ENCODE results near the gene SGMS1. TPM values are rescaled to one million over a fixed set of nuclear protein-coding genes. Genes with fewer than 3 reads are reported as not detected.

Gene SGMS1
- polyA plus RNA-seq, 1 of the 3 experiments (the other 2 are of a cell fraction), result 6.3 TPM

- Histone ChIP-seq H3K27ac (ENCODE audit: low read depth in 2 of 2, low read length in 1 of 2) (no peak overlapping the region), H3K9me2 (no peaks in the 10 kb centered on the region), H3K79me2 (ENCODE audit: insufficient read depth) (no peaks in the 10 kb centered on the region; the same call in none of the 2 replicates), H3K4me3 (ENCODE audit: low read depth in 2 of 2, low read length in 1 of 2) (no peak overlapping the region), H3K9ac (no peak overlapping the region), H3K4me2 (no peak overlapping the region), H3K36me3 (replicated peaks in 1 of 2; ENCODE audit: control insufficient read depth in 1 of 2, insufficient read depth in 2 of 2, low read length in 1 of 2) (no peaks in the 10 kb centered on the region), H3K27me3 (ENCODE audit: insufficient read depth) (no peaks in the 10 kb centered on the region), H3K4me1 (ENCODE audit: control insufficient read depth in 1 of 2, insufficient read depth in 2 of 2, low read depth in 1 of 2, low read length in 1 of 2) (peaks cover 2 to 4% of the 10 kb centered on the region in 2 experiments; a peak in 1 of 4 replicates), H3K9me3 (no peaks in the 10 kb centered on the region), H3F3A (replicated peaks; ENCODE audit: insufficient read depth) (no peaks in the 10 kb centered on the region), H4K20me1 (ENCODE audit: insufficient read depth) (no peaks in the 10 kb centered on the region), H2AFZ (ENCODE audit: low read depth) (no peak overlapping the region)
- TF ChIP-seq MEF2A (IDR thresholded peaks at IDR 0.05; ENCODE audit: borderline replicate concordance, low read depth) (no peak), USF2 (IDR thresholded peaks at IDR 0.05; ENCODE audit: borderline replicate concordance, low read depth, low read length) (no peak), EZH2phosphoT487 (IDR thresholded peaks at IDR 0.05; ENCODE audit: borderline replicate concordance, low read depth) (no peak), RXRA (IDR thresholded peaks at IDR 0.05; ENCODE audit: borderline replicate concordance, low read depth) (no peak), MXI1 (IDR thresholded peaks at IDR 0.05; ENCODE audit: low read depth, low read length) (no peak), FOXJ3 (CRISPR knock-in tag; IDR thresholded peaks at IDR 0.05) (no peak), ELF1 (IDR thresholded peaks at IDR 0.05) (no peak), NRF1 (IDR thresholded peaks at IDR 0.05; ENCODE audit: low read depth, low read length) (no peak), GATA2 (CRISPR knock-in tag; IDR thresholded peaks at IDR 0.05) (no peak), FOSL2 (IDR thresholded peaks at IDR 0.05; ENCODE audit: borderline replicate concordance, low read depth) (no peak), RFX5 (IDR thresholded peaks at IDR 0.05; ENCODE audit: low read length) (no peak), JUND (IDR thresholded peaks at IDR 0.05) (no peak)
- CTCF ChIA-PET, result no interaction called here
- POLR2A ChIA-PET, result no interaction called here
- WGBS (ENCODE audit: low lambda C conversion rate), result 92% methylated on average over 1 of the region's 1 CpG
- DNase-seq, result no peak
Measured at GRCh38 chr10:50512214-50512595, 111.6 kb downstream of the SGMS1 start.

GRCh38 chr10:50511492-50512213 lies 112.1 kb downstream of the SGMS1 start:
- Histone ChIP-seq H3K4me3 (ENCODE audit: low read depth in 2 of 2, low read length in 1 of 2) (no peak overlapping the region), H3K9ac (no peak overlapping the region), H3K4me1 (ENCODE audit: control insufficient read depth in 1 of 2, insufficient read depth in 2 of 2, low read depth in 1 of 2, low read length in 1 of 2) (peaks cover 4% of the 10 kb centered on the region in 2 experiments; a peak in 1 of 4 replicates), H3K27ac (ENCODE audit: low read depth in 2 of 2, low read length in 1 of 2) (no peak overlapping the region), H3K36me3 (replicated peaks in 1 of 2; ENCODE audit: control insufficient read depth in 1 of 2, insufficient read depth in 2 of 2, low read length in 1 of 2) (no peaks in the 10 kb centered on the region), H3K9me3 (no peaks in the 10 kb centered on the region), H3F3A (replicated peaks; ENCODE audit: insufficient read depth) (no peaks in the 10 kb centered on the region), H3K79me2 (ENCODE audit: insufficient read depth) (no peaks in the 10 kb centered on the region; the same call in none of the 2 replicates), H3K9me2 (no peaks in the 10 kb centered on the region), H3K27me3 (ENCODE audit: insufficient read depth) (no peaks in the 10 kb centered on the region), H2AFZ (ENCODE audit: low read depth) (no peak overlapping the region), H4K20me1 (ENCODE audit: insufficient read depth) (no peaks in the 10 kb centered on the region), H3K4me2 (no peak overlapping the region)
- WGBS (ENCODE audit: low lambda C conversion rate), result 64% methylated on average over 5 of the region's 5 CpGs
- ChIA-PET POLR2A (no interaction called here), CTCF (no interaction called here)
- no peak for DNase-seq
- TF ChIP-seq FOSL2 (IDR thresholded peaks at IDR 0.05; ENCODE audit: borderline replicate concordance, low read depth) (0 out of 2 replicates have a peak, but pooled peaks have one; percentile 10), TAF1 (IDR thresholded peaks at IDR 0.05; ENCODE audit: borderline replicate concordance, low read depth, low read length) (no peak), ELF1 (IDR thresholded peaks at IDR 0.05) (no peak), REST (IDR thresholded peaks at IDR 0.05; ENCODE audit: low read depth, low read length) (no peak), USF2 (IDR thresholded peaks at IDR 0.05; ENCODE audit: borderline replicate concordance, low read depth, low read length) (no peak), EP300 (IDR thresholded peaks at IDR 0.05; ENCODE audit: borderline replicate concordance in 1 of 2, low read depth in 1 of 2, low read length in 1 of 2) (no peak), USF1 (IDR thresholded peaks at IDR 0.05; ENCODE audit: borderline replicate concordance, low read depth) (no peak), PBX3 (IDR thresholded peaks at IDR 0.05) (peak; percentile 25; the same call in 1 of the 2 replicates), GABPA (IDR thresholded peaks at IDR 0.05; ENCODE audit: low read depth) (no peak), MEF2A (IDR thresholded peaks at IDR 0.05; ENCODE audit: borderline replicate concordance, low read depth) (no peak), FOXJ3 (CRISPR knock-in tag; IDR thresholded peaks at IDR 0.05) (no peak)
